Frontal cortex (tissue), 4 donors: ENCODE data around the gene PLXNB1. TPM values are rescaled to one million over a fixed set of nuclear protein-coding genes. Genes with fewer than 3 reads are reported as not detected.
"Not testable (repeated sequence)": the region's sequence is repeated elsewhere in the genome, so short reads cannot be mapped to it uniquely, and the experiment has no call there.

Experiments
- DNase-seq, 2 donors: peaks; one replicate each; pipeline ENCODE4 v3.0.0; 2012; ENCODE audit warnings: low spot score in 2 of 2
- FAIRE-seq: peaks from 2 replicates; lab custom pipeline; 2012; peaks lifted over from hg19 to GRCh38; lab: Jason Lieb, UNC
- total RNA-seq: library from RNA; depleted of rRNA; stranded (reverse); fragments of >200 nt; gene quantifications from one replicate; pipeline ENCODE4 v1.2.3, GENCODE V29; 2014
- donor health status: control.
- donor health status: control.
- donor health status: control.

The PLXNB1 gene
- total RNA-seq, 1 donor from 2014 or later = 32.2 TPM

DNA sequence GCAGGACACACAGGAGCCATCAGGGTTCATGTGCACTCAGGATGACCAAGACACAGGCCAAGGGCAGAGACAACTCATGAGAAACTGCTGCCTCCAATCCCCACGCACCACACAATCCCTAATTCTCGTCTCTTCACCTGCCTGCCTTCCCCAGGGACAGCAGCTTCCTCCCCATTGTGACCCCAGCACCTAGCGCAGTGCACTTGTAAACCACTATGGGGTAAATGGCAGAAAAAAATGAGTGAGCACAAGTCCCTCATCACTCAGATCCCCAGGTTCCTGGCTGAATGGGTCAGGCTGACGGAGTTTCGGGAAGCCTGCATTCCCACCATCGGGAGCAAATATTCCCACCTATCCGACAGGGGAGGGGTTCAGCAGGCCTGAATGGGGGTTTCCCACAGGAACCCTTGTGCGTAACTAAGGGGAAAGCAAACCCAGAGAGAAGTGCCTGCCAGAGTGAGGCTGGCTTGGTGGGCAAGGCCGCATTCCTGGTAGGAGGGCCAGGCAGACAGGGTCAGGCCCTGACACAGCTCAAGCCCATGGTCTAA is 18.8 kb downstream of the PLXNB1 start:
- DNase-seq (peak in 1 of 2 donors; percentile 5), FAIRE-seq (no peak)

- FAIRE-seq (no peak), DNase-seq (peak in 1 of 2 donors; percentile 13)
Measured at GRCh38 chr3:48410205-48411040, 19.5 kb downstream of the PLXNB1 start.

DNA sequence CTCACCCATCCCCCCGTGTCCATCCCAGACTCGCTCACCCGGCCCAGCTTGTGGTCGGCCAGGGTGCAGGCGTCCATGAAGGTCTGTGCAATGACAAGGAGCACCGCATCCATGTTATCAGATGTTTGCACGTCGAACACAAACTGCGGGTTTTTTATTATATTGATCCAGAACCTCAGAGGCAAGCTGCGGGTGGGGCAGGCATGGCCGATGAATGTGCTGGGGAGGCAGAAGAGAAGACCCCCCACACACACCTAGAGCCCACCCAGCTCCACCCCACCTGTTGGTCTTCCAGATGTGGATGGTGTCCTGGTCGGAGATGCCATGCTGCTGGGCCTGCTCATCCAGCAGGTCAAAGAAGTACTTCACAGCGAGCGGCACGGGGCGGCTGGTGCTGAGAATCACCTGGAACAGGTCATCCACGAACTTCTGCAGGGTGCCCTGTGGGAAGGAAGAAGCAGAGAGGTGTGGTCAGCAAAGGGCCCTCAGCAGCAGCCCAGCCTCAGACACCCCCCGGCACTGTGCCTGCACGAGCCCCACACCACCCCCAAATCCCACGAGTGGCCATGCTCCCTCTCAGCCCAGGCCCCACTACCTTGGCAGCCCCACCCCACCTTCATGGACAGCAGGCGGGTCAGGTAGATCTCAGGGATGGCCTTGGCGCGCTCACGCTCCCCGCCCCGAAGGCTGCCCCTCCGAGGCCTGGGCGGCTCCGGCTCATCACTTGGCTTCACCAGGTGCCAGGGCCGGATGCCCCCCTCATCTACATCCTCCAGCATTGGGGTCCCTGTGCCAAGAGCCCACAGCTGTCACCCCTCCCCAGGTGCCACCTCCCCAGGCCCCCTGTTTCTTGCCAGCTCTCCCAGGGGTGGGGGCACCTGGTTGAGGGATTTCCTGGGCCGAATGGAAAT is 20.3 kb downstream of the PLXNB1 start:
- FAIRE-seq (no peak), DNase-seq (no peak)

- DNase-seq (no peak), FAIRE-seq (no peak)
Measured at GRCh38 chr3:48408823-48409281, 21.0 kb downstream of the PLXNB1 start.

- DNase-seq (peak; percentile 8 to 12), FAIRE-seq (no peak)
Measured at GRCh38 chr3:48407542-48408099, 22.3 kb downstream of the PLXNB1 start.

DNA sequence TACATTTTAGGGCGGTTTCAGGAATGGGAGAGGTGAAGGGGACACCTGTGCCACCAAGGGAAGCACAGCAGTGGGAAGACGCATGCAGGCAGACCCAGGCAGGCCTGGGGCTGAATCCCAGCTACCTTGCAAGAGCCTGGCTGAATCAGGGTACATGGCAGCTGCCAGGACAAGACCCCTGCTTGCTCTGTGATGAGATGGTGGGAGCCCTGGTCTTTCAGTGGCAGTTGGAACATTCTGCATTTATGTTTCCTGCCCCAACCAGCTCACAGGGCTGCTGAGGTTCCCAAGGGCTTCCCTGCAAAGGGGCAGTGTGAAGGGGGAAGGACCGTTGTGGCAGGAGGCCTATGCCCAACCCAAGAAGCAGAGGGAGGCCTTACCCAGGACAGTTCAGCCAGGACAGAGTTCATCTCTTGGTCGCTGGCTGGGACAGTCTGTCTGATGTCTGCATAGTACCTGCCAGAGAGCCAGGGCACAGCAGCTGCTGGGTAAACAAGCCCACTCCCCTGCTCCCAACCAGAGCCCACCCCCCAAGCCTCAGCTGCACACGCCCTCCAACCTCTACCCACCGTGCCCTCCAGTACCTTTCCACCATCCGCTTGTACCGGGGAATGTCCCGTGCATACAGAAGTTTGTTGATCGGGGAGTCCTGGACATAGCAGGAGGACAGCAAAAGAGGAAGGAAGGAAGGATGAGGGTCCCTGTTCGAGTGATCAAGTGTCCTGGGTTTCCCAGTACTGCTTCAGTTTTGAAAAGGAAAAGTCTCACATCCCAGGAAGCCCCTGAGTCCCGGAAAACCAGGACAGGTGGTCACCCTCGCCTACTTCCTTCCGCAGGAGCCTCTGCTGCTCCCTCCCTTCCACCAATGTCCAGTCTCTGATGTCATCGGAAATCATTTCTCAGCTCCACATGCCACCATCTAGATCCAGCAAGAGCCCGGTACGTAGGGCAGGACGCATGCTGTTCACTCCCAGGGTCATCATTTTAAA is 23.1 kb downstream of the PLXNB1 start:
- FAIRE-seq (no peak), DNase-seq (peak; percentile 9 to 10)

GRCh38 chr3:48405971-48406370 is 23.9 kb downstream of the PLXNB1 start:
- no peak for DNase-seq

DNA sequence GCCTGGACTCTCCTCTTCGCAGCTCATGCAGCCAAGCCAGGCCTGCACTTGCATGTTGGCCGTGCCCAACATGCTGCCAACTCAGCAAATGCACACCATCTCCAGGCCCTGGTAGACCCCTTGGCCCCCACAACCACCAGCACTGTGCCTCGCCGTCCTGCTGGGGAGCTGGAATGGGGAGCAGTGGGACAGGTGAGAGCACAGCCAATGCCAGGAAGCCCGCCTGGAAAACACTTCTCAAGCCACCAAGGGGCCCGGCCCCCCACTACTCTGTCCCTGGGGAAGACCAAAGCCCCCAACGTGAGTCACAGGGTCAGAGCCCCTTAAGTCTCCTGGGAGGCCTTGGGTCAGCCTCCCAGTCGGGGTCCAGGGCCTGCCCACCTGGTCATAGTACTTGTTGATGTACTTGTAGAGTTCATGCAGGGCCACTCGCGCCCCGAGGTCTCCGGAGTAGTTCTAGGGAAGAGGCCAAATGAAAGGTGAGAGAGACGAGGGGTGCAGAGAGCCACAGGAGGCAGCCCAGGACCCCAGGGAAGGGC is 24.5 kb downstream of the PLXNB1 start:
- DNase-seq (peak; percentile 3 to 7), FAIRE-seq (no peak)

More at GRCh38 chr3:48405971-48406370, 23.9 kb downstream of the PLXNB1 start:
- FAIRE-seq = no peak

DNA sequence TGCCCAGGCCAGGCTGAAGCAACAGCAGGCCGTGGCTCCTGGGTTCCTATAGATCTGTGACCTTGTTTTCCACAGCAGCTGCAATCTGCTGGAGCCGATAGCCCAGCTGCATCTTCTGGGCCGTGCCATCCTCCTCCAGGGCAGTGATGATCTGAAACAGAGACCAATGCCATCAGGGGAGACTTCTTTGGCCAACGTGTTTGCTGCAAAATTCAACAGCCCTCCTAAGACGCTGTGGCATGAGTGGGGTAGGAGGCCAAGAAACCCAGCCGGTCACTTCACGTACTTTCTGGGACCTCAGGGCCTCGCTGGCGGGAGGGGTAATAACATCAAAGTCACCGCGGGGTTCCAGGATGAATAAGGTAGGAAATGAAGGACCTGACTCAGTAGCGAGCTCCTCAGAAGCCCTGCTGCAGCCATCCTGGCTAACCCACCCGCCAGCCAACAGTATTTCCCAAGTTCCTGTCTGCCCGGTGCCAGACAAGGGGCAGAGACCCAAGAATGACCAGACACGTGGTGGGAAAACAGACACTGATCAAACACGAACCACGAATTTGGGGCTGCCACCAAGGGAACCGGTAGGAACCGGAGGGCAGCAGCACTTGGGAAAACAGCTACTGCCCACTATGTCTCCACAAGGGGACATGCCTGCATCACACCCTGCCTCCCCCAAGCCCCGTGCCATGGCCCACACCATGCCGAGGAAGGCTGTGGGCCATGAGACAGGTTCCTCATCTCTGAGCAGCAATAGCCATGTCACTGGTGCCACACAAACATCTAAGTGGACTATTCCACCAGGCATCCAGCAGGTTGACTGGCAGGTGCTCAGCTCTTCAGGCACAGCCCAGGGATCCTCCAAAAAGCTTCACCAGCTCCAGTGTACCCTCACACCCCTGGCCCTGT is 25.2 kb downstream of the PLXNB1 start:
- FAIRE-seq (no peak), DNase-seq (peak; percentile 10 to 22)

GRCh38 chr3:48403533-48404439 is 26.1 kb downstream of the PLXNB1 start:
- FAIRE-seq (no peak), DNase-seq (no peak)

GRCh38 chr3:48402907-48403306 is 27.0 kb downstream of the PLXNB1 start:
- DNase-seq (no peak), FAIRE-seq (no peak)

DNA sequence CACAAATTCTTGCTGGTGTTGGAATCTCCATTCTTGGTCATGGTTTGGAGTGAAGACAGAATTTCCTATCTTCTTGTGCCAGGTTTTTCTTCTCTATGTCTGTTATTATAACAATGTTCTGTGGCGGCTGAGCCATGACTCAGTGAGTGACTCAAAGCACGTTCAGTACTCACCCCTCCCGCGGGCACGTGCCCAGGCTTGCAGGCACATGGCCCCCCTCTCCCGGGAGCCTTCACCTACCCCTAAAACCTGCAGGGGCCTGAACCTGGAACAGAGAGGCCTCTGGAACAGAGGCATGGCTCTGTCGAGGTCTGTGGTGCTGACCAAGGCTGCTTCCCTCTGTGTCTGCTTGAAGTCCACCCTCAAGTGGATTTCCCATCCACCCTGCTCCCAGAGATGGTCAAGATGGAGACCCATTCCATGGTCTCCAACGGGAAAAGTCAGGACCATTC is 27.6 kb downstream of the PLXNB1 start:
- peak; percentile 15 to 58 for DNase-seq
- FAIRE-seq = no peak

DNA sequence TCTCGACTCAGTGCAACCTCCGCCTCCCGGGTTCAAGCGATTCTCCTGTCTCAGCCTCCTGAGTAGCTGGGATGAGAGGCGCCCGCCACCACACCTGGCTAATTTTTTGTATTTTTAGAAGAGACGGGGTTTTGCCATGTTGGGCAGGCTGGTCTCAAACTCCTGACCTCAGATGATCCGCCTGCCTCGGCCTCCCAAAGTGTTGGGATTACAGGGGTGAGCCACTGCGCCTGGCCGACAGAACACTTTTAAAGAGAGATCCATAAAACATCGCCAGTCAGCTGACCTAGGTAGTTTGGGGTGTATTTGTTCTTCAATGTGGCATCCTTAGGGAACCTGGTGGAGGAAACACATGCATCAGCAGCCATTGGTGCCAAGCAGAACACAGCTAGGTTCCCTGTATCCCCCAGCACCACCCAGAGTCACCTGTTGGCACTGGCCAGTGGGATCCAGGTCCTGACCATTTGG is 28.4 kb downstream of the PLXNB1 start:
- not testable (repeated sequence) for FAIRE-seq
- DNase-seq = peak in 1 of 2 donors; percentile 8

DNA sequence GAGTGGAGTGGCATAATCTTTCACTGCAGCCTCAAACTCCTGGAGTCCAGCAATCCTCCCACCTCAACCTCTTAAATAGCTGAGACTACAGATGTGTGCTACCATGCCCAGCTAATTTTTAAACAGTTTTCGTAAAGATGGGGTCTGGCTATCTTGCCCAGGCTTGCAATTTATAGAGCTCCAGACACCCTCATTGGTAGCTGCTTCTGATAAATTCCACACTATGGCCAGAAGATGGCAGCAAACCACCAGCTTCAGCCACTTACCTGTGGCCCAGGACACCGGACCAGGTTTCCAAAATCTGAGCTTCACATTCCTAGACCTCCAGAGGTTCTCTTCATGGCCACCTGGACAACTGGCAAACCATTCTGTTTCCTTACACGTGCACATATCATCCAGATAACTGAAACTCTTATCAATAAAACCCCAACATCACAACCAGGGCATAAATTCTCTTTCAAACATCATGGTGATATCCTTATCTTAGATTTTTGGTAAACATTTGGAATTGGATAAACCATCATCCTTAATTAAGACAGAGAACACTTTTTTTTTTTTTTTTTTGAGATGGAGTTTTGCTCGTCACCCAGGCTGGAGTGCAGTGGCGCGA is 29.0 kb downstream of the PLXNB1 start:
- FAIRE-seq (no peak), DNase-seq (peak; percentile 67 to 80)

DNA sequence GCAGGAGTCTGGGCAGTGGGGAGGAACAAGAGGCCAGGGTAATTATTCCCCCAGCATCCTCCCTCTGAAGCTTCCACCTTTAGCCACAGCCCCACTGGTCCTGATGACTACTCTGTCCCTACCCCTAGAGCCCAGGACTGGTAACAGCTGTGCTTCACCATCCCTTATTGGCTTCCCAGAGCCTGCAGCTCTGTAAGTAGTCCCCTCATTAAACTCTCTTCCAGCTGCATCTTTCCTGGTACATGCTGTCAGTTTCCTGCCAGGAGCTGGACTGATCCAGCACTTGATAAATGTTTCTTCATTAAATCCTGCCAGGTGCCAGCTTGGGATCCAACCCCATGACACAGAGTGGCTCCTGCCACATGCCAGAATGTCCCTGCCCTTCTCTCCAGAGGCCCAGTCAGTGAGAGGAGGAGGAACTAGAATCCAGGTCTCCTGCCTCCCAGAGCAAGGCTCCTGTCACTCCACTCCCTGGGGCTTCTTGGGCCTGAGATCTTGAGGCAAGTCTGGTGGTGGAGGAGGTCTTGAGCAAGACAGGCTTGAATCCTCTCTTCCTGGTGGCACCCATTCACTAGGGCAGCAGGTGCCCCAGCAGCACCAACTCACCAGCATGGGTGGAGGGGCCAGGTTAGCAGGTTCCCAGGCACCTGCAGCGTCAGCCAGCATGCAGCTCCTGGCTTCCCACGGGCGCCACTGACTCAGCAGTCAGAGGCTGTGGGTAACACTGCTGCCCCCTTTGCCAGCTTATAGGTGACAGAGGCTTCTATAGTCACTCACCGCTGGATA is 30.3 kb downstream of the PLXNB1 start:
- FAIRE-seq (no peak), DNase-seq (peak in 1 of 2 donors; percentile 5)
